Mesendoderm (in vitro differentiated cells): ENCODE measurements around the gene TPSD1.
A peak's percentile ranks its signal among the peaks of the same experiment; 100 is the strongest.

Source experiments
- DNase-seq: peaks from one replicate; pipeline ENCODE4 v3.0.0; 2013
- H2AK5ac ChIP-seq: 2 replicates; pipeline ENCODE4 v1.6.1; 2013; ENCODE audit warnings: low read length, inconsistent platforms
- H2BK120ac ChIP-seq: 2 replicates; pipeline ENCODE4 v1.6.1; 2013; ENCODE audit warnings: low read depth, mild to moderate bottlenecking, low read length, moderate library complexity, mixed read lengths
- H2BK15ac ChIP-seq: replicated peaks from 2 replicates; pipeline ENCODE4 v1.6.1; 2013; ENCODE audit warnings: low read depth, mild to moderate bottlenecking, moderate library complexity
- H2BK5ac ChIP-seq: 2 replicates; pipeline ENCODE4 v1.6.1; 2013; ENCODE audit warnings: low read length, inconsistent platforms
- H3K18ac ChIP-seq: 2 replicates; pipeline ENCODE4 v1.6.1; 2013; ENCODE audit warnings: mild to moderate bottlenecking, low read length, mixed read lengths
- H3K23ac ChIP-seq: one replicate; pipeline ENCODE4 v1.6.1; 2013; ENCODE audit warnings: low read length
- H3K27ac ChIP-seq: 2 replicates; pipeline ENCODE4 v1.5.1; 2013; ENCODE audit warnings: low read depth, mild to moderate bottlenecking, inconsistent platforms, low read length, moderate library complexity
- H3K27me3 ChIP-seq: 2 replicates; pipeline ENCODE4 v1.6.1; 2013; ENCODE audit warnings: low read length, control low read depth, mild to moderate bottlenecking, inconsistent platforms; ENCODE audit not compliant: insufficient read depth, poor library complexity
- H3K36me3 ChIP-seq: 2 replicates; pipeline ENCODE4 v1.6.1; 2013; ENCODE audit warnings: low read length, inconsistent platforms; ENCODE audit not compliant: control insufficient read depth, insufficient read depth
- H3K4ac ChIP-seq: one replicate; pipeline ENCODE4 v1.6.1; 2013; ENCODE audit warnings: low read depth, mild to moderate bottlenecking, low read length, moderate library complexity
- H3K4me1 ChIP-seq: 2 replicates; pipeline ENCODE4 v1.6.1; 2013; ENCODE audit warnings: low read depth, low read length, inconsistent platforms; ENCODE audit not compliant: control insufficient read depth
- H3K4me2 ChIP-seq: 2 replicates; pipeline ENCODE4 v1.6.1; 2013; ENCODE audit warnings: low read length
- H3K4me3 ChIP-seq: 2 replicates; pipeline ENCODE4 v1.5.1; 2013; ENCODE audit warnings: mild to moderate bottlenecking, low read length
- H3K56ac ChIP-seq: one replicate; pipeline ENCODE4 v1.6.1; 2013; ENCODE audit warnings: low read length
- H3K79me1 ChIP-seq: 2 replicates; pipeline ENCODE4 v1.6.1; 2013; ENCODE audit warnings: low read length, inconsistent platforms
- H3K79me2 ChIP-seq: 2 replicates; pipeline ENCODE4 v1.6.1; 2013; ENCODE audit warnings: mild to moderate bottlenecking, low read length; ENCODE audit not compliant: control insufficient read depth, insufficient read depth
- H3K9ac ChIP-seq: 2 replicates; pipeline ENCODE4 v1.6.1; 2013; ENCODE audit warnings: low read length, inconsistent platforms
- H4K5ac ChIP-seq: one replicate; pipeline ENCODE4 v1.6.1; 2013; ENCODE audit warnings: low read length
- H4K8ac ChIP-seq: one replicate; pipeline ENCODE4 v1.6.1; 2013; ENCODE audit warnings: low read depth, mild to moderate bottlenecking, control low read depth, low read length, moderate library complexity
- whole genome bisulfite sequencing: extraction: QIAGEN DNeasy Blood & Tissue Kit; methylation state at CpG from one replicate; pipeline ENCODE4 v1.1.7; 2013; ENCODE audit warnings: low lambda C conversion rate, missing lambda C conversion rate; ENCODE audit not compliant: insufficient coverage; ENCODE audit errors: extremely low coverage; 5-methylcytosine and 5-hydroxymethylcytosine counted together

Gene TPSD1

GRCh38 chr16:1299012-1299867, 43.4 kb downstream of the TPSD1 start:
- Histone ChIP-seq H3K4me1 (no peaks in the 10 kb centered on the region), H3K4ac (no peak overlapping the region), H3K27ac (no peak overlapping the region), H3K36me3 (no peaks in the 10 kb centered on the region), H3K4me3 (no peak overlapping the region), H3K23ac (no peak overlapping the region), H2BK15ac (no peak overlapping the region), H2BK120ac (no peak overlapping the region), H3K18ac (no peak overlapping the region), H3K56ac (no peak overlapping the region), H2AK5ac (no peak overlapping the region), H3K79me1 (no peaks in the 10 kb centered on the region), H3K9ac (no peak overlapping the region), H4K8ac (no peak overlapping the region), H3K79me2 (no peaks in the 10 kb centered on the region), H2BK5ac (no peak overlapping the region), H3K27me3 (no peaks in the 10 kb centered on the region), H4K5ac (no peak overlapping the region), H3K4me2 (no peak overlapping the region)
- WGBS: no CpG with 5 or more reads among the region's 31 CpGs
- no peak for DNase-seq

GRCh38 chr16:1299868-1300203, 44.0 kb downstream of the TPSD1 start:
- Histone ChIP-seq H3K27me3 (no peaks in the 10 kb centered on the region), H2BK15ac (no peak overlapping the region), H3K79me2 (no peaks in the 10 kb centered on the region), H2AK5ac (no peak overlapping the region), H3K4me1 (no peaks in the 10 kb centered on the region), H2BK120ac (no peak overlapping the region), H2BK5ac (no peak overlapping the region), H3K36me3 (no peaks in the 10 kb centered on the region), H3K18ac (no peak overlapping the region), H3K9ac (no peak overlapping the region), H3K4me3 (no peak overlapping the region), H3K79me1 (no peaks in the 10 kb centered on the region), H3K23ac (no peak overlapping the region), H3K4ac (no peak overlapping the region), H3K27ac (no peak overlapping the region), H3K4me2 (no peak overlapping the region), H4K8ac (no peak overlapping the region), H3K56ac (no peak overlapping the region), H4K5ac (no peak overlapping the region)
- WGBS: no CpG with 5 or more reads among the region's 12 CpGs
- no peak for DNase-seq

- no peaks in the 10 kb centered on the region for H3K79me2 ChIP-seq
- no peak overlapping the region for H2BK15ac ChIP-seq
- no peaks in the 10 kb centered on the region for H3K27me3 ChIP-seq
- H2AK5ac ChIP-seq: no peak overlapping the region
- no peaks in the 10 kb centered on the region for H3K79me1 ChIP-seq
- no peak overlapping the region for H3K23ac ChIP-seq
- peak; percentile 73 for DNase-seq
- no peak overlapping the region for H3K4me3 ChIP-seq
- H3K56ac ChIP-seq: peak overlapping the region; percentile 56
- H3K36me3 ChIP-seq: no peaks in the 10 kb centered on the region
- H4K5ac ChIP-seq: no peak overlapping the region
- H2BK120ac ChIP-seq: no peak overlapping the region
- no peak overlapping the region for H3K9ac ChIP-seq
- H3K27ac ChIP-seq: no peak overlapping the region
- H2BK5ac ChIP-seq: no peak overlapping the region
- no peak overlapping the region for H3K4me2 ChIP-seq
- H3K18ac ChIP-seq: no peak overlapping the region
- no peak overlapping the region for H4K8ac ChIP-seq
- H3K4ac ChIP-seq: no peak overlapping the region
- no peaks in the 10 kb centered on the region for H3K4me1 ChIP-seq
- no CpG with 5 or more reads among the region's 42 CpGs for WGBS
Measured at GRCh38 chr16:1300664-1301476, 45.0 kb downstream of the TPSD1 start.

- Histone ChIP-seq H3K79me2 (no peaks in the 10 kb centered on the region), H3K4me1 (no peaks in the 10 kb centered on the region), H3K18ac (no peak overlapping the region), H3K27me3 (no peaks in the 10 kb centered on the region), H3K23ac (no peak overlapping the region), H3K36me3 (no peaks in the 10 kb centered on the region), H3K27ac (no peak overlapping the region), H3K4me3 (no peak overlapping the region), H2BK15ac (no peak overlapping the region), H2BK5ac (no peak overlapping the region), H3K56ac (no peak overlapping the region), H2AK5ac (no peak overlapping the region), H4K8ac (no peak overlapping the region), H3K79me1 (no peaks in the 10 kb centered on the region), H4K5ac (no peak overlapping the region), H3K4ac (no peak overlapping the region), H3K9ac (no peak overlapping the region), H3K4me2 (no peak overlapping the region), H2BK120ac (no peak overlapping the region)
- DNase-seq: no peak
- WGBS: no CpG with 5 or more reads among the region's 12 CpGs
Measured at GRCh38 chr16:1301562-1301961, 45.7 kb downstream of the TPSD1 start.

GRCh38 chr16:1305823-1306222, 50.0 kb downstream of the TPSD1 start:
- Histone ChIP-seq H3K79me2 (peaks cover 11% of the 10 kb centered on the region), H4K8ac (no peak overlapping the region), H2BK5ac (no peak overlapping the region), H3K27me3 (no peaks in the 10 kb centered on the region), H2BK120ac (no peak overlapping the region), H3K9ac (no peak overlapping the region), H3K23ac (no peak overlapping the region), H3K36me3 (no peaks in the 10 kb centered on the region), H3K79me1 (no peaks in the 10 kb centered on the region), H3K4ac (no peak overlapping the region), H3K27ac (no peak overlapping the region), H3K4me1 (no peaks in the 10 kb centered on the region), H4K5ac (no peak overlapping the region), H2BK15ac (no peak overlapping the region), H3K56ac (no peak overlapping the region), H3K18ac (no peak overlapping the region), H3K4me2 (no peak overlapping the region), H3K4me3 (no peak overlapping the region), H2AK5ac (no peak overlapping the region)
- WGBS: no CpG with 5 or more reads among the region's 12 CpGs
- DNase-seq: no peak
